ENCODE results near the gene OSBP2.

The OSBP2 gene

GRCh38 chr22:30847583-30847982, 152.9 kb downstream of the OSBP2 start:
- no peak for DNase-seq (ENCODE audit: low read depth)

DNA sequence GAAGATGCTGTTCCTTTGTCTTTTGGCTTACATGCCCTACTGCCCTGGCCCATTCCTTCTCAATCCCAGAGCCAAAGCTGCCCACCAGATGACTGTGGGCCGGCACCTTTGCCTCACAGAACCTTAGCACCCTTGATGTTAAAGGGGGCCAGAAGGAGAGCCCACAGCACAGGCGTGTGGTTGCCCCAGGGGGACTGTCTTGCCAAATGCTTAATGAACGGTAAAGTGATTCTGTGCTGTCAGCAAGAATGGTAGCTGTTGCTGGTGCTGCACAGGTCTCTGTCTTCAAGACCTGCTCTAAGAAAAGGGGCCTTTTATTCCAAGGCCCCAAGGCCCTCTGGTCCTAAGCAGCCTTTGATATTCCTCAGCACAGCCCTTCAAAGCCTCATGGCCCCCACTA, 160.6 kb downstream of the OSBP2 start:
- DNase-seq (ENCODE audit: low read depth) = no peak

GRCh38 chr22:30855677-30856518, 161.2 kb downstream of the OSBP2 start:
- DNase-seq (ENCODE audit: low read depth) = no peak

GRCh38 chr22:30856741-30857502, 162.2 kb downstream of the OSBP2 start:
- DNase-seq (ENCODE audit: low read depth) = no peak

DNA sequence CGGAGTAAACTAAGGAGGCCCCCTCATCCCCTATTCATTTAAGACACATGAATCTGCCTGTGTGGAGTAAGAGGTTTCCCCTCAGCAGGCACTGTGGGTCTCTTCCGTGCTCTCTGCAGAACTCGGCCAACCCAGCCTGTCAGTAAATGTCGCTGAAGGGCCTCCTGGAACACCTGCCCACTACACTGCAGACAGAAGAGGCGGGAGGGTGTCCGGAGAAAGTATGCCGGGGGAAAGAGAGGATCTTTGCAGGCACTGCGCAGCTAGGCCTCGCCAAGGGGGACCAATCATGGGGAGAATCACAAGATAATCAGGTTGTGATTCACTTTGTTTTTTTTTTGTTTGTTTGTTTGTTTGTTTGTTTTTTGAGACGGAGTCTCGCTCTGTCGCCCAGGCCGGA, 163.1 kb downstream of the OSBP2 start:
- no peak for DNase-seq (ENCODE audit: low read depth)

DNA sequence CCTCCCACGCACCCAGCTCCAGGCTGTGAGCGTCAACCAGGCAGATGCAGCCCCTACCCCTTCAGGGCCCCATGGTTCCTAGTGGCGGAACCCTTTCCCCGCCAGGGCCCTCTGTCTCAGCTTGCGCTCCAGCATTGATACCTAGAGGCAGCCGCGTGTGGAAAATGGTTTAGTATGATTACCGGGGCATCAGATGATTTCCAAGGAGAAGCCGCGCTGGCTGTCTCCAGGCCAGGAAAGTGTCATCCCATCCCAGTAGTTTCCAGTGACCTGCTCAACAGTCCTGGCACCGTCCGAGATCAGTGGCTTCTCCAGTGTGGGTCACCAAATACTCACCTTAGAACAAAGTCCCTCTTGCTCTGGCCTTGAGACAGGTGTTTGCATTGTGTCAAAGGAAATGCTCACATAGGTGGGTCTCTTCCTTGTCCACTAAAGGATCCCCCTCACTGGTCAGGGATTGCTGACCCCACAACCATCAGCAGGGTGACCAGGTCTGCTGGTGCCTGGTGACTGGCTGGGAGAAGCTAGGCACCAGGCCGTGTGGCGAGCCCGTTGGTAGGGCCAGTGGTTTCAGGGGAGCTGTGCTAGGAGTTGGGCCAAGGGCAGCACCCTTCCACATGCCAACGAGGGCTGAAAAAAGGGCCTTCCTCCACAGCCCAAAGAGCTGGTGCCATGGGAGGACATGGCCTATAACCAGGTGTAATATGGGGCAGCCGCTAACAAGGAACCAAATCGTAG, 164.5 kb downstream of the OSBP2 start:
- no peak for DNase-seq (ENCODE audit: low read depth)

- no peak for DNase-seq (ENCODE audit: low read depth)
Measured at GRCh38 chr22:30859714-30860095, 165.0 kb downstream of the OSBP2 start.

DNA sequence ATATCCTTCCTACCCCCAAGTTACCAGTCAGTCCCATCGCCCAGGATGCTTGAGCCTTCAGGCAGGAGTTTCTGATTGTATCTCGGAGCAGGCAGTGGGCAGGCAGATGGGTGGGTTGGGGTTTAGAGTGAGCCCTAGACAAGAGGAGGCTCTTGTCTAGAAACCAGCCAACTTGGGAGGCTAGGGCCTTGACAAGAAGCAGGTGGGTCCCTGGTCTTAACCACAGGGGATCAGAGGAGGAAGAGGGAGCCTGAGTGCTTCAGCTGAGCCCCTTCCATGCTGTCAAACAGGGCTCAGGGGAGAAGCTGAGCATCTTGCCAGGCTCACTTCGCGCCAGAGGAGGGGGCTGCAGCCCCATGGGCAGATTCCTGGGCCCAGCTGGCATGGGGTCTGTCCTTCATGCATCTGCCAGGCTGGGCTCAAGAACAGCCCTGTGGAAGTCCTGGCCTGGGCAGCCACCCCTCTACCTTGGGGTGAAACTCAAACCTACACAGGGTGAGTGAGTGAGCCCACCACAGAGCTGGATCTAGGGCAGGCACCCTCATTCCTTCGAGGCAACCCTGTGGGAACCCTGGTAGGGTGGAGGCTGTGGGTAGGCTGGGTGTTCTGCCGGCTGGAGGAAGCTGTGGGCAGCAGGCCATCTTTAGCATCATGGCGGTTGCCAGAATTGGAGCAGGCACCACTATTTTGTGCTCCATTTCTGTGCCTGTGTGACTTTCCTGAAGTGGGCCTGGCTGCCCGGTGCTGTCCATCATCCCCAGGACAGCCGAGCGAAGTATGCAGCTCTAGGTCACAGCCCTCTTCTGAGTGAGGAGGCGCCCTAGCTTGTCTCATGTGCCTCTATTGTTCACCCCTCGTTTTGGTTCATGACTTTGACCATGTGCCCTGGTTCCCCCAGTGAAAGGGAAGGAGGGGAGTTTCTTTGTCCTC, 165.8 kb downstream of the OSBP2 start:
- no peak for DNase-seq (ENCODE audit: low read depth)

GRCh38 chr22:30861131-30861530, 166.5 kb downstream of the OSBP2 start:
- DNase-seq (ENCODE audit: low read depth) = no peak

DNA sequence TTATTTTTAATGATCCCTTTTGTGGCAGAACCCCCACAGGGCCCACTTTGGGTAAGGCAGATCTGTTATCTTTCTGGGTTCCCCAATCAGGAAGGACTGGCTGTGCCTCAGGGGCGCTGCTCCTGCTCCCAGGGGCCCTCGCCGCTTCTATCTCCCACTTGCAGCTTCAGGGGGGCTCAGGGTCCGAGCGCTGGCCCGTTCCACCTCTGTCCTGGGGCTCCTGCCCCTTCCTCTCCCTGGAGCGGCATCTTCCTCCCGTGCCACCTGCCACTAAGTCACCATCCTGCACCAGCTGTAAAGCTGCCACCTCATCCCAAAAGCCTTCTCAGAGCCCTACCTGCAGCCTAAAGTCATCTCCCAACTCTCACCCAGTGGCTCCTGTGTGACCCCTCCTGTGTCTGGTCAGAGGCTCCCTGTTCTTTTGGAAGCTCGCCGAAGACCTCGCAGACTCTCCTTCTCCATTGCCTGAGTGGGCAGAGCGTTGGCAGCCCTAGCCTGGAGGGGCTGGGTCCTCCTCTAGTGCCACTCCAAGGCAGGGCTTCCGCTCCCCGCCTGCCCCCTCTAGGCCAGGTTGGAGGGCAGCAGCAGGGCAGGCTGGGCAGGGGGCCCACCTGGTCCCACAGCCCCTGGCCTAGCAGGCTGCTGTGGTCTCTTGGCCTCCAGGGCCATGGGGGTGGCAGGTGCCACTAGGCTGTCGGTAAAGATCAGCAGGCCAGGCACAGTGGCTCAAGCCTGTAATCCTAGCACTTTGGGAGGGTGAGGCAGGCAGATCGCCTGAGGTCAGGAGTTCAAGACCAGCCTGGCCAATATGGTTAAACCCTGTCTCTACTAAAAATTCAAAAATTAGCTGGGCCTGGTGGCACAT, 167.2 kb downstream of the OSBP2 start:
- DNase-seq (ENCODE audit: low read depth) = no peak

DNA sequence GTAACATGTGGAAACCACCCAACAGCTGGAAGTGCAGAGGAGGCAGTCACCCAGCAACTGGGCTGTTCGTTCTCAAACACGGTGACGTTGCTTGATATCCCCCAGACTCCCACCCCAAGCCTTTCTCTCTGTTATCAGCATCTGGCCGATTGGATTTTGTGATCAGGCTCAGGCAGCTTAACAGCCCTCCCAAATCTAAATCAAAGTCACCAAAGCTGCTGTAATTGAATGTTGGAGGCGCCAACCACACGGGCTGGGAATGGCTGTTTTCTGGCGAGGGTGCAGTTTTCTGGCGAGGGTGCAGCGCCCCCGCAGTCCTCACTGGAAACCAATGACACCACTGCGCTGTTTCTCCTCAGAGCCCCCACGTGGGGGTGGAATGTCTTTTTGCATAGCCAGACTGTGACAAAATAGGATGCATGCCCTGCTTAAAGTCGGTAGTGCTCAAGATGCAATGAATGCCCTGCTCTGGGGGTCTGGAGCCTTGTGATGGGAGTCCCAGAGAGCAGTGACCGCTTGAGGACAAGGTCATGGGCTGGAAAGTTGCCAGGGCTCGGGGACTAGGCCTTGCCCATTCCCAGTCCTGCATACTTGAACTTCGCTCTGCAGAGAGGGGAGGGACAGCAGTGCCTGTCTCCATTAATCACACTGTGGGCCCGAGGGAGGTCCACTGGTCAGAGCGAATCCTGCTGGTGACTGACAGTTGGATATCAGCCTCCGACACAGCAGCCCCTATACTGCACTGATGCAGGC, 168.6 kb downstream of the OSBP2 start:
- DNase-seq (ENCODE audit: low read depth) = no peak

GRCh38 chr22:30864441-30865420, 170.1 kb downstream of the OSBP2 start:
- no peak for DNase-seq (ENCODE audit: low read depth)

GRCh38 chr22:30865656-30866055, 171.0 kb downstream of the OSBP2 start:
- DNase-seq (ENCODE audit: low read depth) = no peak

- DNase-seq (ENCODE audit: low read depth) = no peak
Measured at GRCh38 chr22:30866216-30866615, 171.5 kb downstream of the OSBP2 start.

DNA sequence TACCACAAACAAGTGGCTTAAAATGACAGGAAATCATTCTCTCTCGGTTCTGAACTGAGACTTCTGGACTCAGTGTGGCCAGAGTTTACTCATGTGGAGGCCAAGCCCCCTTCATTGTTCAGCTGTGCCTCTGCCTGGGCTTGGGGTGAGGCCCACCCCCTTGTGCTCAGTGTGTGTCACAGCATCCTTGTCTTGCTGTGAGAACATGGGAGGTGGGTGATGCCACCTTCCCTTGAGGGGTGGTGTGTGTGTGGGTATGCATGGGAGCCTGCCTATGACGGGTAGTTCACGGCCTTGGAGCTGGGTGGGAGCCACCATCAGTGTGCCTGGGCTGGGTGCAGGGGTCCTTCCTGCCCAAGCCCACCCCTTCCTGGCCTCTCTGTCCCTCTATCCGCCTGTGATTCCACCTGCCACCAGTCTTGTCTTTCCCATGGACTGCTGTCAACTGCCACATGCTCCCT, 172.2 kb downstream of the OSBP2 start:
- DNase-seq (ENCODE audit: low read depth) = no peak

DNA sequence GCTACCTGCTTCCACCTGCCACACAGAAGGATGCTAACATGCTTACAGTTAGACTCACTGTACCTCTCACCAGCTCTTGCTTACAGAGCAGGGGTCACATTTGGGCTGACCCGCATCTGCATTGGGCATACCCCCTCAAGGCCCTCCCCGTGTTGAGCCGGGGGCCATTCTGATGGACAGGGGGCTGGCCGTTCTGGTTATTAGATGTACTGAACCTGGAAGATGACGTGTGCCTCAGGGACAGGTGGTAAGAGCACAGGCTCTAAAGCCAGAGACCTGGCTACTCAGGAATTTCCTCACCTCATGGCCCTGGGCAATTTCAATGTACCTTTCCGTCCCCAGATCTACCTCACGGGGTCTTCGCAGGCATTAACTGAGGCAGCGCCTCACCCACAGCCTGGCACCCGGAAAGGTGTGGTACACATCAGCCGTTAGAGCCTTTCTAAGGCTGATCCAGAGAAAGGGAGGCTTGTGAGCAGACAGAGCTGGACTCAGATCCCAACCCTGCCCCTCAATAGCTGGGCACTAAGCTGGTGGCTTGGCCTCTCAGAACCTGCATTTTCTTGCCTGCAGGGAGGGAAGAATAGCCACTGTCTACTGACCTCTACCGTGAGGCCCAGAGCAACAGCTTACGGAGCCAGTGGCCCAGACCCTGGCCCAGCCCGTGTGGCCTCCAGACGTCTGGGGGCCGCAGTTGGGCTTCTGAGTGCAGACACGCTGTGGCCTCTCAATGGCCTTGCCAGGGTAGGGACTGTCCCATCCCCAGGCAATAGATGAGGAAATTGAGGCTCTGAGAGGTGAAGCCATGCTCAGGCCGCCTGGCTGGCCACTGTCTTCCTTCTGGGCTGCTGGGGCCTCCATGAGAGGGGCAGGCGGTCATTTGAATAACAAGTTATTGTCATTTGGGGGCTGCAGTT, 173.3 kb downstream of the OSBP2 start:
- DNase-seq (ENCODE audit: low read depth) = no peak

GRCh38 chr22:30868663-30869385, 174.2 kb downstream of the OSBP2 start:
- no peak for DNase-seq (ENCODE audit: low read depth)
